Brain microvascular endothelial cell (primary cell): Measurements from ENCODE around the gene OGFOD1.
A peak's percentile ranks its signal among the peaks of the same experiment; 100 is the strongest.

Source experiments
- DNase-seq: peaks from one replicate; pipeline ENCODE4 v3.0.0-alpha.2; 2020
- H3K27ac ChIP-seq: fragments of 250-450 bp; sonication (Bioruptor Pico); 2 replicates; pipeline ENCODE4 v1.5.1; 2020; ENCODE audit warnings: mild to moderate bottlenecking, moderate library complexity
- H3K27me3 ChIP-seq: fragments of 250-450 bp; sonication (Bioruptor Pico); replicated peaks from 2 replicates; pipeline ENCODE4 v1.5.1; 2020; ENCODE audit warnings: mild to moderate bottlenecking
- H3K36me3 ChIP-seq: fragments of 250-450 bp; sonication (Bioruptor Pico); replicated peaks from 2 replicates; pipeline ENCODE4 v1.5.1; 2020; ENCODE audit warnings: mild to moderate bottlenecking
- H3K4me3 ChIP-seq: 2 replicates; pipeline ENCODE4 v1.5.1; 2011; ENCODE audit warnings: low read depth, mild to moderate bottlenecking, control low read depth, low read length, moderate library complexity
- CTCF ChIP-seq: IDR thresholded peaks from 2 replicates; pipeline ENCODE4 v1.5.1; 2011; ENCODE audit warnings: low read depth, mild to moderate bottlenecking, moderate library complexity, low read length, control low read depth, inconsistent platforms; ENCODE audit errors: missing control alignments
- in situ Hi-C: cut with HindIII; loops from 2 replicates; pipeline ENCODE4 v1.10.0; 2017; ENCODE audit warnings: low sequenced_read_pairs, low pct_ligation_motif_present

The OGFOD1 gene

GRCh38 chr16:56513972-56514371, 62.6 kb downstream of the OGFOD1 start:
- in situ Hi-C loops: no loop called here
- peak; percentile 70 for DNase-seq
- Histone ChIP-seq H3K4me3 (no peak overlapping the region), H3K27ac (no peak overlapping the region), H3K36me3 (peaks cover 7% of the 10 kb centered on the region), H3K27me3 (no peaks in the 10 kb centered on the region)
- peak; percentile 78 for TF ChIP-seq CTCF

GRCh38 chr16:56514845-56515244, 63.5 kb downstream of the OGFOD1 start:
- no peak for TF ChIP-seq CTCF
- Histone ChIP-seq H3K27ac (no peak overlapping the region), H3K4me3 (no peak overlapping the region), H3K27me3 (no peaks in the 10 kb centered on the region), H3K36me3 (peaks cover 2% of the 10 kb centered on the region)
- no peak for DNase-seq
- in situ Hi-C loops: no loop called here

GRCh38 chr16:56515665-56516064, 64.3 kb downstream of the OGFOD1 start:
- DNase-seq: no peak
- in situ Hi-C loops: no loop called here
- Histone ChIP-seq H3K36me3 (no peaks in the 10 kb centered on the region), H3K27ac (no peak overlapping the region), H3K4me3 (no peak overlapping the region), H3K27me3 (no peaks in the 10 kb centered on the region)
- no peak for TF ChIP-seq CTCF

- H3K27me3 ChIP-seq: no peaks in the 10 kb centered on the region
- DNase-seq: no peak
- no peak overlapping the region for H3K4me3 ChIP-seq
- H3K36me3 ChIP-seq: no peaks in the 10 kb centered on the region
- no peak overlapping the region for H3K27ac ChIP-seq
- no peak for TF ChIP-seq CTCF
- in situ Hi-C loops: no loop called here
Measured at GRCh38 chr16:56517206-56517605, 65.9 kb downstream of the OGFOD1 start.

GRCh38 chr16:56518425-56518824, 67.1 kb downstream of the OGFOD1 start:
- H3K36me3 ChIP-seq: no peaks in the 10 kb centered on the region
- in situ Hi-C loops: no loop called here
- H3K27ac ChIP-seq: no peak overlapping the region
- no peak for DNase-seq
- H3K4me3 ChIP-seq: no peak overlapping the region
- no peaks in the 10 kb centered on the region for H3K27me3 ChIP-seq
- no peak for TF ChIP-seq CTCF

- Histone ChIP-seq H3K27ac (peak within 1 kb of the TSS; percentile 39), H3K36me3 (no peaks in the 10 kb centered on the region), H3K27me3 (no peaks in the 10 kb centered on the region), H3K4me3 (peak within 1 kb of the TSS; percentile 94)
- no peak for TF ChIP-seq CTCF
- in situ Hi-C loops: no loop called here
- peak; percentile 84 for DNase-seq
Measured at GRCh38 chr16:56519459-56520250, 68.3 kb downstream of the OGFOD1 start, which contains the start of gene BBS2. Gene BBS2, minus strand, starts transcription at chr16:56520024. Its CDS starts 162 bp downstream, at chr16:56519862.
